ENCODE measurements around the gene B3GNT5.

B3GNT5 gene

DNA sequence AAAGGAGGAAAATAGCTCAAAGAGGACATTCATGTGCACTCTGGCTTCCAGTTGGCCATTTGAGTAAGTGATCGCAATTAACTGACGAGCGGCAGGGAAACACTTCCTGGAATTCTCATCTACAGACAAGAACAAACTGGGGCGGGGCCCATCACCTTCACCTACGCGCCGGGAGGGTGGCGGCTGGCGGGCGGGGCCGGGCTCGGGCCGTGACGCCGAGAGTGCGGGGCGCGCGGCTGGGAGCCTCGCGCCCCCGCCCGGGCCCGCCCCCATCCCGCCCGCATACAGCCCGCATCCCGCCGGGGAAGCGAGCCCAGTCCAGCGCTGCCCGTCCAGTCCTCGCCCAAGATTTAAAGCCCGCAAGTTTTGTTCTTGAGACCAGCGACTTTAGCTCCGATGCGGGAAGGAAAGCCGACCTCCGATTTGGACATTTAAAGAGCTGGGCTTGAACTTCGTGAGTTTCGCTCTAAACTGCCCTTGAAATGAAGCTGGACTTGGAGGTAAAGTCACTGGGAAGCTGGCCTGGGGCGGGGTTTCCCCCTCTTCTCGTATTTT is at the start of gene B3GNT5:
TSS of gene B3GNT5 (plus strand) at position 281 of the 555 bp plus-strand sequence. CDS start 16,546 bp downstream, outside the sequence.
- no peak for DNase-seq (ENCODE audit: low read depth in 2 of 3, low spot score in 2 of 3)

DNA sequence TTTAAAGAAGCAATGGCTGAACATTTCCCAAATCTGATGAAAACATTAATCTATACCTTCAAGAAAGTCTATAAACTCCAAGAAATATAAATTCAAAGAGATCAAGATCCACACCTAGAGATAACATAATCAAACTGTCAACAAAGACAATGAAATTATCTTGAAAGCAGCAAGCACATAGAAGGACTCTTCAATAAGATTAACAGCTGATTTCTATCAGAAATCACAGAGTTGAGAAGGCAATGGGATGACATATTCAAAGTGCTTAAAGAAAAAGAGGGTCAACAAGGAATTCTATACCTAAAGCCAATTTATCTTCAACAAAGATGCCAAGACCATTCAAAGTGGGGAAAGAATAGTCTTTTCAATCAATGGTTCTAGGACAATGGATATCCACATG is 49.4 kb upstream of the B3GNT5 start:
- DNase-seq (ENCODE audit: low read depth in 2 of 3, low spot score in 2 of 3): no peak

GRCh38 chr3:183208260-183208659 is 44.8 kb upstream of the B3GNT5 start:
- DNase-seq (ENCODE audit: low read depth in 2 of 3, low spot score in 2 of 3): no peak

GRCh38 chr3:183208800-183209199 is 44.3 kb upstream of the B3GNT5 start:
- no peak for DNase-seq (ENCODE audit: low read depth in 2 of 3, low spot score in 2 of 3)

GRCh38 chr3:183210341-183210740 is 42.7 kb upstream of the B3GNT5 start:
- DNase-seq (ENCODE audit: low read depth in 2 of 3, low spot score in 2 of 3): no peak

DNA sequence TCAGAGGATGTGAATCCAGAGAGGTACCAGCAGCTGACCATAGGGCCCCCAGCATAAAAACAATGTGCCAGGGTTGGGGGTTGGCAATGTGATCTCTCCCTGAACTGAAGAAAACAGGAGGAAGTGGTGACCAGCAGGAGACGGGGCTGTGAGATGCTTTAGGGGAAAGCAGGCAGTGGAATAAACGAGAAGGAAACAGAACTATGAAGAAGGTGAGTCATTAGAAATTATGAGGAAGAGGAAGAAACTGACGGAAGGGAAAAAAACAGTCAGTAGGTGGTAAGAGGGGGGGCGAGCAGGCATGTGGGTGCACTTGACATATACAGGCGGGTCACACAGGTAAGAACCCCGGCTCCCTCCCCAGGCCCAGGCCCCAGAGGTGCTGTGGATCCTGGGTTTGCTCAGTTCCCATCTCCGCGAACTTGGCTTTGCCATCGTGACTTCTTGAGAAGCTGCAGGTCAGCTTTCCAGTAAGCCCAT is 42.2 kb upstream of the B3GNT5 start:
- DNase-seq (ENCODE audit: low read depth in 2 of 3, low spot score in 2 of 3): peak in 1 of 3 experiments; percentile 7

GRCh38 chr3:183211352-183211751 is 41.7 kb upstream of the B3GNT5 start:
- DNase-seq (ENCODE audit: low read depth in 2 of 3, low spot score in 2 of 3): no peak

DNA sequence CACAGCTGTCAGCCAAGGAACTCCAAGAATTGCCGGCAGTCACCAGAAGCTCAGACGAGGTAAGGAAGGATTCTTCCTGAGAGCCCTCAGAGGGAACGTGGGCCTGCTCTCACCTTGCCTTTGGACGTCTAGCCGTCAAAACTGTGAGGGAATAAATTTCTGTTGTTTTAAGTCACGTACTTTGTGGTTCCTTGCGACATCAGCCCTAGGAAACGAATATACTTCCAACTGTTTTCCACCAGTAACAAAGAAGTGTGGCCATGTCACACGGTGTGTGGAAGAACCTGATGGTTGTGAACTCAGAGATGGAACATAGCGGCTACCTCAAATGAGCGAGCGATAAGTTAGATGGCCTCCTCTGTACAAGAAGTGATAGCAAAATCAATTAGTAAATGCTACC is 41.0 kb upstream of the B3GNT5 start:
- no peak for DNase-seq (ENCODE audit: low read depth in 2 of 3, low spot score in 2 of 3)

DNA sequence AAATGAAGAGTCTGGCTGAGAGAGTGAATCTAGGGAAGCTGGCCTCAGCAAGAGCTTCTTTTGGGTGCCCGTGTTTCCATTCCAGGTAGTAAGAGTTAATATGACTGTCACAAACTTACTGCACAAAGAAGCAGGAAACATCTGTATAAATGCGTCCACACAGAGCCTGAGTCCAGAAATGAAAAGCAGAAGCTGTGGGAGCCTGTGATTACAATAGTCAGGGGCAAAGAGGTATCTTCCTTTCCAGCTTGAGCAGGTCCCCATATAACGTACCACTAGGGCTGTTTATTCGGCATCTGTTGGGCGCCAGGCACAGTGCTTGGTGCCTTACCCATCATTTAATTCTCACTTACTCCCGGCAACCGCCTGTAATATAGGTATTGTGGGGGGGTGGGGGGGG is 40.5 kb upstream of the B3GNT5 start:
- DNase-seq (ENCODE audit: low read depth in 2 of 3, low spot score in 2 of 3): no peak

GRCh38 chr3:183213415-183214276 is 39.4 kb upstream of the B3GNT5 start:
- DNase-seq (ENCODE audit: low read depth in 2 of 3, low spot score in 2 of 3): no peak

DNA sequence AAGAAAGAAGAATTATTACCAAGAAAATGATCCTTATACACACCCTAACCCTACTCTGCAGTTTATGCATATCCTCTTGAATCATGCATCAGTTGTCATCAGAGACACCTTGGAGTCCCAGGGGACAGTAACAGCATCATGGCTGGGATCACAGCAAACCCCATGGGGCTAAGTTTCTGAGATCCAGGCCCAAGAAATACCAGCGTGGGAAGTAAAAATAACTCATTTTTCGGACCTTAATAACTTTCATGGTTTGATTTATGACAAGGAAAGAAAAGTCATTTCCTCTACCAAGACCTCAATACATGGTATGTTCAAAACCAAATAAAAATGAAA is 38.8 kb upstream of the B3GNT5 start:
- DNase-seq (ENCODE audit: low read depth in 2 of 3, low spot score in 2 of 3): no peak

GRCh38 chr3:183215591-183216202 is 37.4 kb upstream of the B3GNT5 start:
- DNase-seq (ENCODE audit: low read depth in 2 of 3, low spot score in 2 of 3): no peak

DNA sequence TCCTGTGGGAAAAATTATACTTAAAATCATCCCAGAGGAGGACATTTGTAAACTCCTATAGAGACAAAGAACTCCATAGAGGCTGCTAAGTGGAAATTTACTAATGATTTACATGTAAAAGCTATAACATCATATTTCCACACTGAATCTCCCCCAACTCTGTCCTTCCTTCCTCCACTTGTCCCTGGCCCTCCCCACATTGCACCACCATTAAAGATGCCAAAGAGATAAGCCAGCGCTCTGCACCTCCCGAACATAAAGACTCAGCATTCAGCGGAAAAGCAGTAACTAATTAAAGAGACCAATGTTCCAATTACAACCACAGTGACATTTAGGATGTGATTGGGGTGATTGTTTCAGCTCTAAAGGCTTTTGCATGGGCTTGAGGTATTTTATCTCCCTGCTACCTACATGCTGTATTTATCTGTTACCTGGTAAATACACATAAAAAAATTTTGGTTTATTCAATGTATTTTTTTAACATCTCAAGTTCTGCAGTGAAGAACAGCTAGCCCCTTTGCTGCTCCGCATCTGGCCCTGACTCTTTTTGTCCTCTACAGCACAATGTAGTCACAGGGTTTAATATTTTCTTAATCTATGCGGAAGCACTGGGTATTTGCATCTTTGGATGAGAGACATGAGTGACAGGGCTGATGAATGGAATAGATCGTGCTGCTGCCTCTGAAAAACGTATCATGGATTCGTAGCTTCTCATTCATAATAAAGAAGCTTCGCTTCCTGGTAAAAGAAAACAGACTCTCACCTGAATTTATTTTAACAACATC is 35.3 kb upstream of the B3GNT5 start:
- DNase-seq (ENCODE audit: low read depth in 2 of 3, low spot score in 2 of 3): no peak

DNA sequence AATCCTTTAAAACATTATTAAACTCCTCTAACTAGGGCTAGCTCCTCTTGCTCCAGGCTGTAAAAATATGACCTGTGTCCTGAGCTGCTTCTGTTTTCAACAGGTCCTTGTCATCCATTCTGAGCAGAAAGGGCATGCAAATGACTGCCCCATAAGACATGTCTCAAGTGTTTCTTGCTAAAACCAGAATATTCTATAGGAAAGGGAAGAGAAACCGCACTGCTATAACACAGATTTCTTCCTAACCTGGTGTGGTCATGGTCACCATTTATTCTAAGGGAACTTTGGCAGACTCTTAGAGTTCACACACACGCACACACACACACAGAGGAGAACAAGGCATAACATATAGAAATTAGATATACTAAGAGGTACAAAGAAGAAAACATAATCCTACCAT is 34.2 kb upstream of the B3GNT5 start:
- no peak for DNase-seq (ENCODE audit: low read depth in 2 of 3, low spot score in 2 of 3)

GRCh38 chr3:183220828-183221227 is 32.2 kb upstream of the B3GNT5 start:
- no peak for DNase-seq (ENCODE audit: low read depth in 2 of 3, low spot score in 2 of 3)

DNA sequence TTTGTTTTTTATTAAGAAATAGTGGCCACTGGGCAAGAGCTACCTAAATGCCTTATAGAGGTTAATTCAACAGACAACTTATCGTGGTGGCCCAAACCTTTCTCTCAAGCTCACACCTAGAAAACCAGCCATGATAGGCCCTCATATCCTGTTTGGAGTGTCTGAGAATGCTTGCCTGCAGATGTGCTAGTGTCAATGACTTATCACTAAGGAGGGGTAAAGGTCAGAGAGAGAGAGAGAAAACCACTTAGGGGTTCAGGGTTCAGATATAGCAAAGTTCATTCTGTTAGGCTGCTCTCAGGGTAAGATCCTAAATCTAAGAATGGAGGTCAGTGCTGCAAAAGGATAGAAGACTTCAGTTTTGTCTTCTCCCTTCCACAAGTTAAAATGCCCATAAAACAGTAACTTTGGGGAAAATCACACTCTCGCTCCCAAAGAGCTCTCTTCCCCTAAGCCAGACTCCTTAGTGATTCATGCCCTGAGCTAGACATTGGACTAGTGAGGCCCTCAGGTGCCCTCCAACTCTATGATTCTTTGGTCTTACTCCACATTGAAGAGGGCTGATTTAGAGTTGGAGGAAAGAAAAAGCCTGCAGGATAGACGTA is 30.3 kb upstream of the B3GNT5 start:
- no peak for DNase-seq (ENCODE audit: low read depth in 2 of 3, low spot score in 2 of 3)

DNA sequence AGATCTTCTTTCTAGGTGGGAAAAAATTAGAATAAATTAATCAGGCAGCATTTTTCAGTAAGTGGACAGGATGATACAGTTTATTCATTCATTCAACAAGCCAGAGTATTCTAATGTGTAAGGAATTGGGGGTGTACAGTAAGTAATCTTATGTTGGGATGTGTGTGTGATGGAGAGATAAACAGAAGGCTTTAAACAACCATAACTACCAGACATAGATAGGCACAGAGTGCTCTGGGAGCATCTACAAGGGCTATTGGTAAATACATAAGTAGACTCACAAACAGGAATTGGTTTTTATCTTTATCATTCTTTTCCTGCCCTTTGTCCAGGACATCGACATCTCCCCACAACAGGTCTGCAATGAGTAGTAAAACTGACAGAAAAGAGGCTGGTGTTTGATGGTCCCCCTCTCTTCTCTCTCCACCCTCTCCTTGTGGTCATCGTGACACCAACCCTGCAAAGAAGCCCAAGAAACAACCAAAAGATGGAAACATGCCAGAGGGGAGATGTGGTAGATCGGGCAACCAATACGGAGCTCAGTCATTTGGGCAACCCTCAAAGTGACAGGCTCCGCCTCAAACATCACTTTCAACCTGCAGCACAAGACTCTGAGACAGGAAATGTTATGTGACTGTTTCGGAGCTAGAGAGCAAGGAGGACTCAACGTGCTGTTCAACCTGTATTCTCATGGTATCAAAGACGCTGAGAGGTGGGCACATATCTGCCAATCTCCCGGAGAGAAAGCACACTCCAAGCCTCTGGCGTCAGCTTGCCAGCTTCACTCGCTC is 28.7 kb upstream of the B3GNT5 start:
- DNase-seq (ENCODE audit: low read depth in 2 of 3, low spot score in 2 of 3): no peak

GRCh38 chr3:183226333-183226890 is 26.6 kb upstream of the B3GNT5 start:
- no peak for DNase-seq (ENCODE audit: low read depth in 2 of 3, low spot score in 2 of 3)

- DNase-seq (ENCODE audit: low read depth in 2 of 3, low spot score in 2 of 3): no peak
Observed at GRCh38 chr3:183227586-183227985, 25.5 kb upstream of the B3GNT5 start.

DNA sequence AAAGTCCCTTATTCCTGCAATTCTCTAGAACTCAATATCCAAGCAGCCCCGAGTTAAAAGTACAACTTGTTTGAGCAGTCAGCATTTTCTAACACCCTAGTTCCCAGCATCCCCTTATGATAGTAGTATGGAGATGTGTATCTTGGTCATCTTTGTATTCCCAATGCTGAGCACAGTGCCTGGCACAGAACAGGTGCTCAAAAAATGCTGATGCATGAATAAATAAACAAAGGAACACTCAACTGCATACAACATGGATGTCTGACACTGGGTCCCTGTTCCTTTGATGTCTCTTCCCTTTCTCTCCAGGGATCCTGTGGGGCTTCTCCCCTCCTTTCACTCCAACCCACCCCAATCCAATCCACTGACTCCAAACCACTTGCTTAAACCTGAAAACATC is 23.9 kb upstream of the B3GNT5 start:
- DNase-seq (ENCODE audit: low read depth in 2 of 3, low spot score in 2 of 3): no peak

Data from activated CD8-positive, alpha-beta memory T cell treated with anti-CD3 and anti-CD28 coated beads for 48 hours (primary cell).